ENCODE data around the gene SP1. TPM values are rescaled to one million over a fixed set of nuclear protein-coding genes. Genes with fewer than 3 reads are reported as not detected.

Gene SP1
- polyA plus RNA-seq, 1 experiment = 58.2 TPM

DNA sequence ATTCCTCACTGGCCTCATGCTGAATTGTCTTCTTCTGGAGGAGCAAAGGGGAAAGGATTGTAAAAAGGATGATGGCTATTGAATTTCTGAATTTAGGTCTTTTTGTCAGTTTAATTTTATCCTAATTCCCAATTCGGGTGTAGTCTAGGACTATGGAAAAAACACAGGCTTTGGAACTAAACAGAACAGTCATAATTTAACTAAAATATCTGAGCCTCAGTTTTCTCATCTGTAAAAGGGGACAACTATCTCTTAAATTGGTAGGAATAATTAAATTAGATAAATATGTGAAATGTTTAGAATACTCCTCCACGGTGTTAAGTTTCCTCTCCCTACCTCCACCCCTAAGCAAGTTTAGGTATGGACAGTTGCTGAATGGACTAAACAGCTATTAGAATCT, 3.2 kb upstream of the SP1 start:
- H3K27me3 ChIP-seq (ENCODE audit: control insufficient read depth, insufficient read depth, low read length) = no peaks in the 10 kb centered on the region
- POLR2A ChIA-PET = interaction anchor here (0.6 kb wide), 1 partner anchor 153 kb away, joined by 6 read pairs; no protein-coding TSS in a partner anchor
- TF ChIP-seq CTCF (IDR thresholded peaks at IDR 0.05; ENCODE audit: insufficient read depth, low read depth, low read length) = no peak

DNA sequence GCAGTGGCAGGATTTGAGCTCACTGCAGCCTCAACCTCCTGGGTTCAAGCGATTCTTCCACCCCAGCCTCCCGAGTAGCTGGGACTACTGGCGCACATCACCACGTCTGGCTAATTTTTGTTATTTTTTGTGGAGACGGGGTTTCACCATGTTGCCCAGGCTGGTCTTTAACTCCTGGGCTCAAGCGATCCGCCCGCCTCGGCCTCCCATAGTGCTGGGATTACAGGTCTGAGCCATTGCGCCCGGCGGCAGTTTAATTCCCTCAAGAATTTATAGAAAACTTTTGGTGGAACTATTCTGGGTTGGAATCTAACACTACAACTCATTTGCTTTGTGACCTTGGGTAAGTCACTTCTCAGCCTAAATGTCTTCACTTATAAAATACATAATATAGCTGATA, 1.8 kb upstream of the SP1 start:
- no peak overlapping the region for H3K4me3 ChIP-seq (ENCODE audit: low read depth, low read length)
- H3K36me3 ChIP-seq (ENCODE audit: control insufficient read depth, insufficient read depth, low read length) = peaks cover 8% of the 10 kb centered on the region
- POLR2A ChIA-PET = no interaction called here
- CTCF ChIA-PET = no interaction called here
- no peak for DNase-seq (ENCODE audit: low read depth)
- H3K27me3 ChIP-seq (ENCODE audit: control insufficient read depth, insufficient read depth, low read length) = no peaks in the 10 kb centered on the region
- no peak for TF ChIP-seq CTCF (IDR thresholded peaks at IDR 0.05; ENCODE audit: insufficient read depth, low read depth, low read length)

More for the DNA sequence above, 3.2 kb upstream of the SP1 start:
- no peak for DNase-seq (ENCODE audit: low read depth)
- no peaks in the 10 kb centered on the region; the same call in 1 of the 2 replicates for H3K36me3 ChIP-seq (ENCODE audit: control insufficient read depth, insufficient read depth, low read length)
- CTCF ChIA-PET = interaction anchor here (0.9 kb wide), 1 partner anchor 32 kb away, joined by 3 read pairs; no protein-coding TSS in a partner anchor
- H3K4me3 ChIP-seq (ENCODE audit: low read depth, low read length) = no peak overlapping the region

DNA sequence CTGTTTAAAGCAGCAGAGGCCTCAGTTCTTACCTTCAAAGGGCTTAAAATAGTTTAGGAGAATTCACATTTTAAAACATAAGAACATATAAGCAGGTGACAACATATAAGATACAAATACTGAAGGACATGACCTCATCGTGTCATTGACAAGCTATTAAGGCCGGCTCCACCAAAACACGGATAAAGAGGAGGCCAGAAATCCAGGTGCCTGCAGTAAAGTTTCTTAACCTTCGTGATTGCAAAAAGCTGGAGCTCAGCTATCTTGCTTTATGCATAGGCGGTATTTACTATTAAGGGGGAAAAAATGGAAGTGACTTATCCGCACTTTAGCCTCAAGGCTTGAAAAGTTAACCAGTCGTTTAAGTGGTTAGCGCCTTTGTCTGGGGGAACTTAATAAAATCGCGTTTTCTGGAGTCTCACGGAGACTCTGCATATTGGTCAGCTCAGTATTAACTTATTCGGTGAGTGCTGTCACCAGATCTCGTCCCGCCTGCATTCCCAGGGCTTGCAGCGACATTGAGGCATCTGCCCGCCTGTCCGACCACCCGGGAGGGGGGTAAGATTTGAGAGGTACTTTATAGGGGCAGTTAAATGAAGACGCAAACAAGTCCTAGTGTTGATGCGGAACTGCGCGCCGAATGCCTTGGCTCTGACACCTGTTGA, 1.1 kb upstream of the SP1 start:
- POLR2A ChIA-PET = interaction anchor here (1.1 kb wide), 1 partner anchor 34 kb away, joined by 3 read pairs; no protein-coding TSS in a partner anchor
- no peak for DNase-seq (ENCODE audit: low read depth)
- no peak for TF ChIP-seq CTCF (IDR thresholded peaks at IDR 0.05; ENCODE audit: insufficient read depth, low read depth, low read length)

DNA sequence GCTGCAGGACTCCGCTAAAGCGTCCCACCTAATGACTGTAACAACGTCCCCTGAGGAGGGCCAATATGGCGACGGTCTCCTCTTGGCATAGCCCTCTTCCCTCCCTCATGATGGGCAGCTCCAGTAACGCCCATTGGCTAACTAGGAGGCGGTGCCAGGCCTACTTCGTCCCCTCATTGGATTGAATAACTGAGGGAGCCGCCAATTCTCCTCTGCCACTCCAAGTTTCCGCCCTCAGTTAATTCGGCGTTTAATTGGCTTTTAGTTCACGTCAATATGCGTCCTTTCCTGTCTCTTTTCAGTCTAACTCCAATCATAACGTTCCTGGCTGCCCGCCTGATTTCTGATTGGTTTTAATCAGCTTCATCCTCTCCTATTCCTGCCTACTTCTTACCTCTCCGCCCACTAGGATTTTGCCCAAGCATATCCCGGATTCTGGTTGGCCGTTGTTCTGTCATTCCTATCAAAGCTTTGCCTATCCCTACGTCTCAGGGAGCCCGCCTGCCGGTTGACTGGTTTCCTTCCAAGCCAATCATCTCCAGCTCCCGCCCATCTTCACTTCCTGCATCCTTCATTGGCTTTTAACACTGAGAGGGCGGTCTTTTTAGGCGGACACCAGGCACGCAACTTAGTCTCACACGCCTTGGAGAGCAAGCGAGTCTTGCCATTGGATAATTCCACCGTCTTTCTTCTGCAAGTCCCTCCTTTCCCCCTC, 430 bp upstream of the SP1 start:
- peaks cover 9% of the 10 kb centered on the region for H3K36me3 ChIP-seq (ENCODE audit: control insufficient read depth, insufficient read depth, low read length)

More for the DNA sequence above, 1.1 kb upstream of the SP1 start:
- Histone ChIP-seq H3K4me3 (ENCODE audit: low read depth, low read length) (peak overlapping the region; percentile 45), H3K36me3 (ENCODE audit: control insufficient read depth, insufficient read depth, low read length) (peaks cover 9% of the 10 kb centered on the region), H3K27me3 (ENCODE audit: control insufficient read depth, insufficient read depth, low read length) (no peaks in the 10 kb centered on the region)
- CTCF ChIA-PET = interaction anchor here (0.7 to 1.6 kb wide), 4 partner anchors 27 to 49 kb away, joined by 3 to 7 read pairs (median 4); no protein-coding TSS in a partner anchor

More for the DNA sequence above, 430 bp upstream of the SP1 start:
- H3K27me3 ChIP-seq (ENCODE audit: control insufficient read depth, insufficient read depth, low read length) = no peaks in the 10 kb centered on the region
- DNase-seq (ENCODE audit: low read depth) = peak; percentile 100
- ChIA-PET POLR2A (interaction anchor here (0.5 to 1.1 kb wide), 2 partner anchors 34 to 165 kb away, joined by 3 to 8 read pairs; no protein-coding TSS in a partner anchor), CTCF (interaction anchor here (0.6 to 1.6 kb wide), 6 partner anchors 27 to 129 kb away, joined by 3 to 7 read pairs (median 3); no protein-coding TSS in a partner anchor)
- peak overlapping the region; percentile 59 for H3K4me3 ChIP-seq (ENCODE audit: low read depth, low read length)
- no peak for TF ChIP-seq CTCF (IDR thresholded peaks at IDR 0.05; ENCODE audit: insufficient read depth, low read depth, low read length)

Data from BJ (cell line).